IPS-NIHi11 (cell line): Measurements from ENCODE around the gene ZSCAN16.

Source experiments
- DNase-seq: peaks from one replicate; pipeline ENCODE4 v3.0.0; 2012; ENCODE audit warnings: mixed read lengths, low spot score

ZSCAN16 gene

GRCh38 chr6:28172006-28172405 is 47.6 kb downstream of the ZSCAN16 start:
- no peak for DNase-seq

GRCh38 chr6:28176373-28176772 is 52.0 kb downstream of the ZSCAN16 start:
- no peak for DNase-seq
